H1 (cell line): Measurements from ENCODE around the gene DHFR2. TPM values are rescaled to one million over a fixed set of nuclear protein-coding genes. Genes with fewer than 3 reads are reported as not detected.

ENCODE experiments used
- BACH1 ChIP-seq: IDR thresholded peaks from 2 replicates; pipeline ENCODE4 v1.6.1; 2012; ENCODE audit warnings: low read length, improper control_type of control experiment
- CHD1 ChIP-seq: IDR thresholded peaks from 2 replicates; pipeline ENCODE4 v1.6.1; 2012; ENCODE audit warnings: low read depth, low read length, improper control_type of control experiment
- CTBP2 ChIP-seq: IDR thresholded peaks from 2 replicates; pipeline ENCODE4 v1.7.0; 2011; ENCODE audit warnings: borderline replicate concordance, mild to moderate bottlenecking, moderate library complexity, mixed read lengths, low read length; ENCODE audit not compliant: insufficient read depth, insufficient read length
- GABPA ChIP-seq: IDR thresholded peaks from 2 replicates; pipeline ENCODE4 v1.6.1; 2011; ENCODE audit warnings: mild to moderate bottlenecking, low read length, moderate library complexity, borderline replicate concordance; ENCODE audit not compliant: insufficient read depth
- GTF2F1 ChIP-seq: IDR thresholded peaks from 2 replicates; pipeline ENCODE4 v1.6.1; 2012; ENCODE audit warnings: low read depth, low read length, improper control_type of control experiment, borderline replicate concordance
- HDAC2 ChIP-seq, 2 experiments: fragments of 300-600 bp in 1 of 2; sonication (generic) in 1 of 2; IDR thresholded peaks; 2 replicates each; pipeline ENCODE4 v1.6.1; 2011 to 2012; ENCODE audit warnings: low read depth in 2 of 2, low read length in 2 of 2, mild to moderate bottlenecking in 2 of 2, moderate library complexity in 2 of 2, borderline replicate concordance in 1 of 2, inconsistent platforms in 1 of 2
- HDAC6 ChIP-seq: IDR thresholded peaks from one replicate; pipeline ENCODE4 v1.7.1; 2012; ENCODE audit warnings: low read depth, mild to moderate bottlenecking, inconsistent platforms, low read length, moderate library complexity
- JUN ChIP-seq: IDR thresholded peaks from 2 replicates; pipeline ENCODE4 v1.6.1; 2011; ENCODE audit warnings: low read depth, mild to moderate bottlenecking, improper control_type of control experiment, low read length
- JUND ChIP-seq: IDR thresholded peaks from 2 replicates; pipeline ENCODE4 v1.6.1; 2011; ENCODE audit warnings: mild to moderate bottlenecking, improper control_type of control experiment, low read length
- KDM5A ChIP-seq: fragments of 200-600 bp; IDR thresholded peaks from 2 replicates; pipeline ENCODE4 v1.7.1; 2012; ENCODE audit warnings: mild to moderate bottlenecking, low read length, inconsistent platforms, mixed read lengths
- POLR2A ChIP-seq, 2 experiments: IDR thresholded peaks; 1 replicate in 1 of 2; 2 replicates in 1 of 2; pipeline ENCODE4 v1.6.1; 2011; ENCODE audit warnings: low read depth in 2 of 2, low read length in 2 of 2, mild to moderate bottlenecking in 2 of 2; ENCODE audit errors: control extremely low read depth in 1 of 2
- RAD21 ChIP-seq, 2 experiments: IDR thresholded peaks in 1 of 2; conservative IDR thresholded peaks in 1 of 2; 2 replicates each; pipeline ENCODE4 v1.6.1; 2011; ENCODE audit warnings: low read depth in 2 of 2, low read length in 2 of 2, improper control_type of control experiment in 1 of 2, inconsistent platforms in 1 of 2, mild to moderate bottlenecking in 1 of 2, moderate library complexity in 1 of 2
- SAP30 ChIP-seq: fragments of 300-600 bp; sonication (generic); IDR thresholded peaks from 2 replicates; pipeline ENCODE4 v1.7.1; 2012; ENCODE audit warnings: low read length, moderate library complexity, mild to moderate bottlenecking, inconsistent platforms; ENCODE audit not compliant: insufficient read depth, insufficient replicate concordance
- SIN3A ChIP-seq, 2 experiments: IDR thresholded peaks in 1 of 2; conservative IDR thresholded peaks in 1 of 2; 2 replicates each; pipeline ENCODE4 v1.6.1; 2011 to 2012; ENCODE audit warnings: low read length in 2 of 2, improper control_type of control experiment in 1 of 2, low read depth in 1 of 2, mild to moderate bottlenecking in 1 of 2
- SIX5 ChIP-seq: IDR thresholded peaks from 2 replicates; pipeline ENCODE4 v1.6.1; 2011; ENCODE audit warnings: mild to moderate bottlenecking, low read depth, low read length
- SP1 ChIP-seq: IDR thresholded peaks from 2 replicates; pipeline ENCODE4 v1.6.1; 2011; ENCODE audit warnings: low read depth, low read length
- SP2 ChIP-seq: IDR thresholded peaks from 2 replicates; pipeline ENCODE4 v1.6.1; 2012; ENCODE audit warnings: mild to moderate bottlenecking, low read length, inconsistent platforms
- TCF12 ChIP-seq: IDR thresholded peaks from 2 replicates; pipeline ENCODE4 v1.6.1; 2011; ENCODE audit warnings: low read depth, mild to moderate bottlenecking, low read length
- TEAD4 ChIP-seq: IDR thresholded peaks from 2 replicates; pipeline ENCODE4 v1.6.1; 2012; ENCODE audit warnings: low read depth, low read length, inconsistent platforms, mixed read lengths
- YY1 ChIP-seq: IDR thresholded peaks from 2 replicates; pipeline ENCODE4 v1.6.1; 2011; ENCODE audit warnings: low read depth, mild to moderate bottlenecking, low read length
- ZNF274 ChIP-seq: IDR thresholded peaks from 2 replicates; pipeline ENCODE4 v1.7.0; 2012; ENCODE audit warnings: low read length, borderline replicate concordance; ENCODE audit errors: extremely low read depth
- polyA plus RNA-seq, 7 experiments: library from polyadenylated mRNA; depleted of rRNA in 3 of 7; stranded (reverse) in 5 of 7; unstranded in 2 of 7; fragments of >200 nt in 5 of 7; fragments of 200-250 nt in 2 of 7; gene quantifications; 1 replicate in 5 of 7; 2 replicates in 1 of 7; 4 replicates in 1 of 7; pipeline versions ENCODE4 v1.2.1 to v1.2.3, GENCODE V29; 2011 to 2013; ENCODE audit warnings: missing spikeins in 2 of 7, mixed read lengths in 2 of 7
- total RNA-seq: library from RNA; stranded (reverse); fragmentation: NEBNext Ultra II Directional; extraction: Animal tissue kit (Norgen Biotek cat#: 25700); gene quantifications from 2 replicates; pipeline ENCODE4 v1.2.1, GENCODE V29; 2021
- TF ChIP-seq, protein P1 (sequence below): IDR thresholded peaks from 2 replicates; pipeline ENCODE4 v1.6.1; 2012; ENCODE audit warnings: inconsistent platforms

DHFR2 gene
- total and polyA plus RNA-seq, 2 of the 8 experiments (the other 6 are each of a cell fraction or from before 2014, with no cell fraction given) = 0.59 to 2.6 TPM

DNA sequence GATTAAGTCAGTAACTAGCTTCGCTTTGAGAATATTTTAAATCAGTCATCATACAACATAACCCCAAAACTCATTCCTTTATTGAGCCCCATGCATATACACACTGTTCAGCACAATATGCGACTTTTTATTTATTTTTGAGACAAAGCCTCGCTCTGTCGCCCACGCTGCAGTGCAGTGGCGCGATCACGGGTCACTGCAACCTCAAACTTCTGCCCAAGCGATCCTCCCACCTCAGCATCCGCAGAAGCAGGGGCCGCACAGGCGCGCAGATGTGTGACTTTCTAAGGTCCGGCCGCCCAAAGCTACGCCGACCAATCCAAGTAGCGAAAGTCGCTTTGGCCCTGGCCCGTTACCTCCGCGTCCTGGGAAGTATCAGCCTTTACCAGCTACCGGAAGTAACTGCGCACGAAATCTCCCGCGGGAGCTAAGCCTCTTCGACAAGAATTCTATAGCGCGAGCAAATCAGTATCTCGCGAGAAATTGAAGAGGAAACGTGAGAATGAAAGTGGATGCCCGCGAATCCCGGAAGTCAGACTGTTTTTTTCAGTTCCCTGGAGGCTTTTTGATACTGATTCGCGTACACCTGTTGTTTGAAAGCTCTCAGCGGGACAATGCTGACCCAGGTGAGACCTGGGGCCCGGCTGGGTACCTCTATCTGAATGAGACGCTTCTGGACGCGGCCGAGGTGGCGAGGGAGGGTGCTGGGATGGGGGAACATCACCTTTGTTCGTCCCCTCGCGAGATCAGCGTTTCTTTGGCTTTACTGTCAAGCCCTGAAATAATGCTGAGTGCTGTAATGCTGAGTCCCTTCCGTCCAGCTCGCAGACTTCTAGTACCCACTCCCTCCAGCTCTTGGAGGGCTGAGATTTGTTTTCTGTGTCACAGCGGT, at the start of gene DHFR2, which contains the start of gene NSUN3 (continued):
- TF ChIP-seq ZNF274 = no peak
- TF ChIP-seq, protein P1, sequence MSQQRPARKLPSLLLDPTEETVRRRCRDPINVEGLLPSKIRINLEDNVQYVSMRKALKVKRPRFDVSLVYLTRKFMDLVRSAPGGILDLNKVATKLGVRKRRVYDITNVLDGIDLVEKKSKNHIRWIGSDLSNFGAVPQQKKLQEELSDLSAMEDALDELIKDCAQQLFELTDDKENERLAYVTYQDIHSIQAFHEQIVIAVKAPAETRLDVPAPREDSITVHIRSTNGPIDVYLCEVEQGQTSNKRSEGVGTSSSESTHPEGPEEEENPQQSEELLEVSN = peak; percentile 25; the same call in 1 of the 2 replicates
- TF ChIP-seq SP1 = no peak
- no peak for TF ChIP-seq RAD21 (IDR thresholded peaks at IDR 0.05 in 1 of 2, conservative IDR thresholded peaks at IDR 0.05 in 1 of 2; ENCODE audit: low read depth in 2 of 2, low read length in 2 of 2)
- TF ChIP-seq SIN3A (conservative IDR thresholded peaks at IDR 0.05 in 1 of 2, IDR thresholded peaks at IDR 0.05 in 1 of 2; ENCODE audit: low read depth in 1 of 2, low read length in 2 of 2) = peak in 1 of 2 experiments; percentile 22; a peak in 2 of 4 replicates
- TF ChIP-seq JUN = no peak
- TF ChIP-seq BACH1 = no peak
- peak; percentile 5; the same call in 1 of the 2 replicates for TF ChIP-seq KDM5A
- no peak for TF ChIP-seq CHD1
- peak; percentile 55 for TF ChIP-seq SAP30
- TF ChIP-seq GABPA = no peak
- no peak for TF ChIP-seq YY1
- TF ChIP-seq HDAC6 = no peak
- TF ChIP-seq TEAD4 = no peak
- TF ChIP-seq POLR2A (IDR thresholded peaks at IDR 0.05; ENCODE audit: control extremely low read depth in 1 of 2, low read depth in 2 of 2, low read length in 2 of 2) = peak; percentile 64 to 66; a peak in 2 of 3 replicates
- TF ChIP-seq GTF2F1 = peak; percentile 6; the same call in 1 of the 2 replicates
- TF ChIP-seq SP2 = no peak
- TF ChIP-seq TCF12 = no peak; the same call in 1 of the 2 replicates
- TF ChIP-seq SIX5 = no peak
- no peak for TF ChIP-seq JUND
- TF ChIP-seq CTBP2 = no peak
- peak; percentile 49 to 83; a peak in 2 of 4 replicates for TF ChIP-seq HDAC2 (IDR thresholded peaks at IDR 0.05; ENCODE audit: borderline replicate concordance in 1 of 2, low read depth in 2 of 2, low read length in 2 of 2)
